Right lobe of liver (tissue), 4 donors: ENCODE measurements around the gene SNW1.

Source experiments
- CTCF ChIP-seq, 4 donors: fragments of 200-600 bp in 3 of 4; fragments of 450-650 bp in 1 of 4; IDR thresholded peaks; one replicate each; pipeline versions ENCODE4 v1.5.1 to v1.8.0; 2016 to 2022; ENCODE audit warnings: antibody characterized with exemption in 4 of 4, mild to moderate bottlenecking in 2 of 4
- POLR2A ChIP-seq: fragments of 450-650 bp; IDR thresholded peaks from one replicate; pipeline ENCODE4 v1.6.1; 2017; ENCODE audit warnings: antibody characterized with exemption, mild to moderate bottlenecking
- donor health status: DM: no; HTN: no; CAD: no.
- donor health status: DM: no; HTN: no; CAD: no.
- donor health status: DM: no; HTN: yes; CAD: no.

- TF ChIP-seq CTCF (IDR thresholded peaks at IDR 0.05) = no peak
- TF ChIP-seq POLR2A = no peak
Measured at GRCh38 chr14:77782202-77782601, 21.2 kb upstream of the SNW1 start.
